GM12892 (cell line): Measurements from ENCODE around the gene RBBP9.

ENCODE experiments used
- DNase-seq: peaks from one replicate; pipeline ENCODE4 v3.0.0; 2011; ENCODE audit not compliant: insufficient read length
- FAIRE-seq: peaks from 2 replicates; lab custom pipeline; 2011; peaks lifted over from hg19 to GRCh38; lab: Jason Lieb, UNC
- POLR2A ChIP-seq: IDR thresholded peaks from 2 replicates; pipeline ENCODE4 v1.6.1; 2011; ENCODE audit warnings: low read depth, low read length, control low read depth
- POLR2AphosphoS5 ChIP-seq: IDR thresholded peaks from 2 replicates; pipeline ENCODE4 v1.6.1; 2011; ENCODE audit warnings: low read depth, low read length, control low read depth
- TAF1 ChIP-seq: IDR thresholded peaks from 2 replicates; pipeline ENCODE4 v1.6.1; 2011; ENCODE audit warnings: low read depth, mild to moderate bottlenecking, control low read depth, low read length, borderline replicate concordance

Gene RBBP9

DNA sequence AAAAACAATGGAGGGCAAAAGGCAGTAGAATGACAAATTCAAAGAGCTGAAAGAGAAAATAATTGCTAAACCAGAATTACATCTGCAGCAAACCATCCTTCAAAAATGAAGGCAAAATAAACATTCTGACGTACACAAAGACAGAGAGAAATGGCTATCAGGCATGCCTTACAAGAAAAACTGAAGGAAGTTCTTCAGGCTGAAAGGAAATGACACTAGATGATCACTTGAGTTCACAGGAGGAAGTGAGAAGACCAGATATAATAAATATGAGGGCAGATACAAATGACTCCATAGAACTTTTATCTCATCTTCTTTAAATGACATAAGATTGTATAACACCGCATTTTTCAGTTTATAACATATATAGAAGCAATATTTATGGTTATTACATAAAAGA is 60.2 kb downstream of the RBBP9 start:
- TF ChIP-seq POLR2AphosphoS5 (no peak), POLR2A (no peak), TAF1 (no peak)
- no peak for FAIRE-seq
- DNase-seq = no peak
